SK-N-SH treated with all-trans-retinoic acid at 6 μM for 48 hours (cell line): ENCODE data around the gene ZDHHC4.

Experiments
- ARNTL ChIP-seq: fragments of 450-650 bp; formaldehyde crosslinking; IDR thresholded peaks from 2 replicates; pipeline ENCODE4 v1.5.0; 2020; ENCODE audit warnings: low read depth, mild to moderate bottlenecking, moderate library complexity, borderline replicate concordance
- CREB5 ChIP-seq: fragments of 250-450 bp; sonication (Bioruptor Pico); IDR thresholded peaks from 2 replicates; pipeline ENCODE4 v1.5.1; 2020; ENCODE audit warnings: low read depth, mild to moderate bottlenecking, moderate library complexity
- PATZ1 ChIP-seq: fragments of 250-450 bp; sonication (Bioruptor Pico); IDR thresholded peaks from 2 replicates; pipeline ENCODE4 v1.8.0; 2020; ENCODE audit warnings: mild to moderate bottlenecking, moderate library complexity, borderline replicate concordance
- RARB ChIP-seq: fragments of 250-450 bp; sonication (Bioruptor Pico); IDR thresholded peaks from 2 replicates; pipeline ENCODE4 v1.8.0; 2021; ENCODE audit warnings: mild to moderate bottlenecking, moderate library complexity
- TOX ChIP-seq: fragments of 250-450 bp; sonication (Bioruptor Pico); IDR thresholded peaks from 2 replicates; pipeline ENCODE4 v1.8.0; 2021; ENCODE audit warnings: mild to moderate bottlenecking, moderate library complexity, borderline replicate concordance

- TF ChIP-seq RARB (CRISPR knock-in tag) (no peak), TOX (CRISPR knock-in tag) (no peak), CREB5 (no peak), ARNTL (CRISPR knock-in tag) (no peak), PATZ1 (CRISPR knock-in tag) (no peak)
These were observed 31.5 kb downstream of the ZDHHC4 start for GRCh38 chr7:6608794-6609193.
